ENCODE data around the gene ZYG11A.

ZYG11A gene

DNA sequence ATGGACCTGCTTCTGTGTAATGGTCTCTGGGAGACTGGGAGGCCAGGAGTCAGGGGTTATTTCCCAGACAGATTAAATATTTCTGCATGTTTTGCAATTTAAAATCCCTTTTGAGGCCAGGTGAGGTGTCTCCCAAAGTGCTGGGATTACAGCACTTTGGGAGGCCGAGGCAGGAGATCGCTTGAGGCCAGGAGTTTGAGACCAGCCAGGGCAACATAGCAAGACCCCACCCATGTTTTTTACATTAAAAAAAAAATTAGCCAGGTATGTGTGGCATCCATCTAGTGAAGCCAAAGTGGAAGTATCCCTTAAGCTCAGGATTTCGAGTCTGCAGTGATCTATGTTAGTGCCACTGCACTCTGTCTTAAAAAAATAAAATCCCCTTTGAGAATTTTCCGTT, 44.9 kb downstream of the ZYG11A start:
- DNase-seq (ENCODE audit: low spot score): no peak
- TF ChIP-seq, protein P1, sequence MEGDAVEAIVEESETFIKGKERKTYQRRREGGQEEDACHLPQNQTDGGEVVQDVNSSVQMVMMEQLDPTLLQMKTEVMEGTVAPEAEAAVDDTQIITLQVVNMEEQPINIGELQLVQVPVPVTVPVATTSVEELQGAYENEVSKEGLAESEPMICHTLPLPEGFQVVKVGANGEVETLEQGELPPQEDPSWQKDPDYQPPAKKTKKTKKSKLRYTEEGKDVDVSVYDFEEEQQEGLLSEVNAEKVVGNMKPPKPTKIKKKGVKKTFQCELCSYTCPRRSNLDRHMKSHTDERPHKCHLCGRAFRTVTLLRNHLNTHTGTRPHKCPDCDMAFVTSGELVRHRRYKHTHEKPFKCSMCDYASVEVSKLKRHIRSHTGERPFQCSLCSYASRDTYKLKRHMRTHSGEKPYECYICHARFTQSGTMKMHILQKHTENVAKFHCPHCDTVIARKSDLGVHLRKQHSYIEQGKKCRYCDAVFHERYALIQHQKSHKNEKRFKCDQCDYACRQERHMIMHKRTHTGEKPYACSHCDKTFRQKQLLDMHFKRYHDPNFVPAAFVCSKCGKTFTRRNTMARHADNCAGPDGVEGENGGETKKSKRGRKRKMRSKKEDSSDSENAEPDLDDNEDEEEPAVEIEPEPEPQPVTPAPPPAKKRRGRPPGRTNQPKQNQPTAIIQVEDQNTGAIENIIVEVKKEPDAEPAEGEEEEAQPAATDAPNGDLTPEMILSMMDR (IDR thresholded peaks at IDR 0.05; ENCODE audit: extremely low read depth, missing control alignments): no peak

DNA sequence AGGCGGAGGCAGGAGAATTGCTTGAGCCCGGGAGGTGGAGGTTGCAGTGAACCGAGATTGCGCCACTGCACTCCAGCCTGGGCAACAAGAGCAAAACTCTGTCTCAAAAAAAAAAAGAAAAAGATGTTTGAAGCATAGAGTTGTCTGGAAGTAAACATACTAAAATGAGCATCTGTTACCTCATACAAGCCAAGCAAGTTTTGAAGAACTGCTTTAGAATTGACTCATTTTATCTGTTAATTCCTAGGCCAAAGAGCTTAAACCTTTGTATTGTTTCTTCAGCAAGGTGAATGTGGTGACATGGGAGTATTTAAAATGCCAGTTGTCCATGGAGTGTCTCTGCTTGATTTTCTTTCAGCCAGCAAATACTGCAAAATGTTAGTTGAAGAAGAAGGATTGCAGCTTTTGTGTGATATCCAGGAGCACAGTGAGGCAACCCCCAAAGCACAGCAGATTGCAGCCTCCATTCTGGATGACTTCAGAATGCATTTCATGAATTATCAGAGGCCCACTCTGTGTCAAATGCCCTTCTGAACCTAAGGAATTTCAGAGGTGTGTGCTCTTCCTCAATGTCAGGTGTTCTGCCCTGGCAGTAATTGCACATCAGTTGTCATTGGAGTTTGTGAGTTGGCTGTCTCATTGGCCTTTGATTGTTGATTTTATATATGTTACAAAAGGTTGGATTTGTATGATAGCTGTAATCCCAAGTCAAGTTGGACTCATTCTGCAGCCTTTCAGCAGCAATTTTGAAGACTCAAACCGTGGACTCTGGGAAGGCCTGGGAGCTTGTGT, 50.1 kb downstream of the ZYG11A start:
- DNase-seq (ENCODE audit: low spot score): no peak
- TF ChIP-seq, protein P1 (IDR thresholded peaks at IDR 0.05; ENCODE audit: extremely low read depth, missing control alignments): no peak

DNA sequence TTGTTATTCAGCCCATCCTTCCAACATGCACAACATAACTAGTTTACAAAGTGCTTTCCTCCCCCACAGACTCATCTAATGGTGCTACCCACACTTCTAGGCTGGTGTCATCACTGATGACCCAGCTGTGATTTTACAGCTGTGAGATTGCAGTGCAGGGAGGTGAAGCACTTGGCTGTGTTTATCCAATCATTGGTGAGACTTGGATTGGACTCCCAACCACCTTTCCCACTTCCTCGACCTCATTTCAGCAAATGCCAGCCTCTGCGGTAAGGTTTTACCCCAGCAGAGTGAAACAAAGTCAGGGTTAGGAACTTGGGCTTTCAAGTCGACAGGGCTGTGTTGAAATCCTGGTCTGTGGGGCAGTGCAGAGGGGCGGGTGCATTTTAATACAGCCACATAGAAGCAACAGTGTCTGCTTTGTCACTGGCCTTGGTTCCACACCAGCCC, 56.9 kb downstream of the ZYG11A start:
- DNase-seq (ENCODE audit: low spot score): no peak
- TF ChIP-seq, protein P1 (IDR thresholded peaks at IDR 0.05; ENCODE audit: extremely low read depth, missing control alignments): no peak

DNA sequence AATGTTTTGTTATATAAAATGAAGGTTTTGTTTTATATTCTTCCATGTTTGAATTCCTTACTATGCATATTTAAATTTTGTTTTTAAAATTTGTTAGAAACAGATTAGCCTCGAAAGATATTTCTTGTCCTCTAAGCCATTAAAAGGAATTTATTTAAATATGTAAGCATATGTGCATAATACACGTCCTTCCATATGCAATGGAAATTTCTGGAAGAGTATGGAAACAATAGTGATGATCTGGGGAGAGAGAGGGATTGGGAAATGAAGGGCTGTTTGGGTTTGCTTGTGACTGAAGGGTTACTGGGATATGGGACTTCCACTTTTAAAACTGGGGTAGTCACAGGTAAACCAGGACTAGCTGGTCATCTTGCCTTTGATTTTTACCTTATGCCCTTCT, 57.8 kb downstream of the ZYG11A start:
- TF ChIP-seq, protein P1 (IDR thresholded peaks at IDR 0.05; ENCODE audit: extremely low read depth, missing control alignments): no peak
- DNase-seq (ENCODE audit: low spot score): no peak

DNA sequence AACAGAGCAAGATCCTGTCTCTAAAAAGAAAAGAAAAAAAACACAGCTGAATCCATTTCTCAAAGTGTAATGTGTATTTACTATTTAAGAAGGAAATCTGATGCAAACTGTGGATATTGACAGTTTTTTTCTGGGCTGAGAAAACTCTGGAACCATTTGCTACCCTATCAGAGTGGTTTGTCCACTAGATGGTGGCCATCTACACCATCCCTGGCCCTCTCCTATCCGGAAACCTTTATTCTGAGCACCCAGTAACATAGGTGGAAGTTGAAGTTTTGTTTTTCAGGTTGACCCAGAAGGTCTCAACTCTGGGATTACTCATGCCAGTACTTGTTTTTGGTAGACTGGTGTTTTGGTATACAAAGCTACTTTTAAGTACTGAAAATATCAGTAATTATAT, 58.8 kb downstream of the ZYG11A start:
- TF ChIP-seq, protein P1 (IDR thresholded peaks at IDR 0.05; ENCODE audit: extremely low read depth, missing control alignments): no peak
- no peak for DNase-seq (ENCODE audit: low spot score)

DNA sequence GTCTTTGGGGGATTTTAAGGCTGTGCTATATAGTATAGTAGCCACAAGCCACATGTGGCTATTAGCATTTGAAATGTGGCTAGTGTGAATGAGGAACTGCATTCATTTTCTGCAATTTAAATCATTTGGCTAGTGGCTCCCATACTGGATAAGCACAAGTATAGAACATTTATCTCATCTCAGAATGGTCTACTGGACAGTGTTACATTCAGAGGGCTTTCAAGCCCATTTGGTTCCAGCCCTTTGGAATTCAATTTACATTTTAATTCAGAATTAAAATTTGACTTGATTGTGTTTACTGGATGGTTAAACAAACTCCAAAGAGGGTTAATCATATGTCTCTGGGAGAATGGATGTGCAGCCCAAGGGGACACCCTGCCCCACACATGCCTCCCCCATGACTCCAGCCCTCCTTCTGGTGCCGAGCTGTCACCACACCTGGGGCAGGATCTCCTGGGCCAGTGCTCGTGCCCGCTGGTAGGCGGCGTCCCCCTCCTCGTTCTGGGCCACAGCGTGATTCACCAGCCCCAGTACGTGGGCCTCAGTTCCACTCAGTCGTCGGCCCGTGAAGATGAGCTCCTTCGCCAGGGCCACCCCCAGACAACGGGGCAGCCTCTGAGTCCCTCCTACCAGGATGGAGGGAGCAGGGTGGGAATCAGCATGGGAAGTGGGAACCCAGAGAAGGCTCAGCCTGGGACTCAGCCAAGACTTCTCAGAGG, 61.8 kb downstream of the ZYG11A start:
- DNase-seq (ENCODE audit: low spot score): no peak
- TF ChIP-seq, protein P1 (IDR thresholded peaks at IDR 0.05; ENCODE audit: extremely low read depth, missing control alignments): no peak

Data from GM20000 (cell line).